NT2/D1 (cell line): ENCODE data around the gene EPB41L2.

ENCODE experiments used
- YY1 ChIP-seq: IDR thresholded peaks from 2 replicates; pipeline ENCODE4 v1.6.1; 2011; ENCODE audit not compliant: insufficient read length, insufficient read depth
- ZNF274 ChIP-seq: IDR thresholded peaks from 2 replicates; pipeline ENCODE4 v1.6.1; 2011; ENCODE audit warnings: mild to moderate bottlenecking, low read depth, low read length

DNA sequence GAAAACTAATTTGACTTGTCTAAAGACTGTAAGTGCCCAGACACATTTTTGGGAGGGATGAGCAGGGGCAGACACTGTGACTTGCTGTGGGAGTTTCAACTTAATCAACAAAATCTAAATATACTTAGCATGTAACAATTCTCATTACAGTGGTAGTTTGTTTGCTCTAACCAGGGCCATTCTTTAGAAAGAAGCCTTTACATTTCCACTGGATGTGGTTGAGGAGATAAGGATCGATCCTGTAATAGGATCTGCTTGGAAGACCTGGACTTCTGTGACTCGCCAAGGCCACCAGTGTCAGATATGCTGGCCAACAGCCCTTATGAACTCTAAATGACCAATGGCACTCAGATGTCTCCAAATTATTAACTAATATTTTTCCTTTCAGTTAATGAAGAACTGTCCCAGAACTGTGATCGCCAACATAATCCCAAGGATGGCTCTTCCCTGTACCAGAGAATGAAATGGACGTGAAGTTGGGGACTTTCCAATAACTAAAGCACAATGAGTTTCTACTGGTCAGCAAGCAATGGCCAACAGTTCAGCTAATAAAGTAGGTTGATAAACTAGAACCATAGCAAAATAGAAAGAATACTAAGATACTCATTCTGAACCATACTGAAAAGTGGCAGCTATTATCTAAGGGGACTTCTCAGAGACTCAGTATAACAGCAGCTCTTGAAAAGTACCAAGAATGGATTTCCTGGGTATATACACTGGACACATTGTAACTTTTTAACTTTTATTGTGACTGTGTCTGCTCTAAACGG is 228.4 kb downstream of the EPB41L2 start:
- TF ChIP-seq YY1 = no peak
- TF ChIP-seq ZNF274 = no peak
